ENCODE data around the gene HLA-DQA1.
"Not testable (repeated sequence)": the region's sequence is repeated elsewhere in the genome, so short reads cannot be mapped to it uniquely, and the experiment has no call there.

HLA-DQA1 gene

GRCh38 chr6:32637219-32637880, at the start of gene HLA-DQA1:
HLA-DQA1 (plus strand) TSS chr6:32637406; CDS start chr6:32637459, 53 bp downstream.
- no peak for DNase-seq

GRCh38 chr6:32588156-32588555, 49.0 kb upstream of the HLA-DQA1 start:
- no peak for DNase-seq

GRCh38 chr6:32589596-32590449, 47.4 kb upstream of the HLA-DQA1 start, which contains the start of gene HLA-DRB1:
HLA-DRB1 (minus strand) TSS chr6:32589848; CDS start chr6:32589742, 106 bp downstream.
- DNase-seq = no peak

- not testable (repeated sequence) for DNase-seq
These were observed 46.5 kb upstream of the HLA-DQA1 start for GRCh38 chr6:32590713-32591112.

GRCh38 chr6:32597024-32597423, 40.2 kb upstream of the HLA-DQA1 start:
- DNase-seq = no peak

- no peak for DNase-seq
These were observed 34.8 kb upstream of the HLA-DQA1 start for GRCh38 chr6:32602383-32602782.

- DNase-seq = no peak
These were observed 34.0 kb upstream of the HLA-DQA1 start for GRCh38 chr6:32603222-32603621.

- no peak for DNase-seq
These were observed 33.3 kb upstream of the HLA-DQA1 start for GRCh38 chr6:32603888-32604287.

- DNase-seq = no peak
These were observed 32.8 kb upstream of the HLA-DQA1 start for GRCh38 chr6:32604434-32604877.

- no peak for DNase-seq
These were observed 29.8 kb upstream of the HLA-DQA1 start for GRCh38 chr6:32607263-32607987.

GRCh38 chr6:32607988-32608298, 29.3 kb upstream of the HLA-DQA1 start:
- DNase-seq = no peak

- DNase-seq = no peak
These were observed 28.8 kb upstream of the HLA-DQA1 start for GRCh38 chr6:32608362-32608761.

- no peak for DNase-seq
These were observed 27.8 kb upstream of the HLA-DQA1 start for GRCh38 chr6:32609391-32609730.

- DNase-seq = peak; percentile 62
These were observed 27.2 kb upstream of the HLA-DQA1 start for GRCh38 chr6:32609731-32610640.

- DNase-seq = no peak
These were observed 26.4 kb upstream of the HLA-DQA1 start for GRCh38 chr6:32610682-32611296.

GRCh38 chr6:32613475-32613874, 23.7 kb upstream of the HLA-DQA1 start:
- DNase-seq = no peak

GRCh38 chr6:32614366-32615081, 22.7 kb upstream of the HLA-DQA1 start:
- no peak for DNase-seq

- no peak for DNase-seq
These were observed 21.2 kb upstream of the HLA-DQA1 start for GRCh38 chr6:32615885-32616532.

- DNase-seq = no peak
These were observed 19.5 kb upstream of the HLA-DQA1 start for GRCh38 chr6:32617751-32618150.

- no peak for DNase-seq
These were observed 15.8 kb upstream of the HLA-DQA1 start for GRCh38 chr6:32621372-32621771.
